Endothelial cell of umbilical vein (primary cell): ENCODE measurements around the gene GPR148.

ENCODE experiments used
- CTCF ChIP-seq, 2 donors: IDR thresholded peaks; 1 replicate in 1 of 2; 2 replicates in 1 of 2; pipeline ENCODE4 v1.5.1; 2011; ENCODE audit warnings: low read length in 2 of 2, mild to moderate bottlenecking in 2 of 2, moderate library complexity in 2 of 2, control low read depth in 1 of 2, inconsistent platforms in 1 of 2, low read depth in 1 of 2; ENCODE audit not compliant: insufficient read depth in 1 of 2; ENCODE audit errors: extremely low read depth in 1 of 2
- EZH2 ChIP-seq: IDR thresholded peaks from 2 replicates; pipeline ENCODE4 v1.6.1; 2012; ENCODE audit warnings: borderline replicate concordance, low read depth, mild to moderate bottlenecking, moderate library complexity, low read length, inconsistent platforms; ENCODE audit not compliant: severe bottlenecking
- GATA2 ChIP-seq: IDR thresholded peaks from 2 replicates; pipeline ENCODE4 v1.7.0; 2011; ENCODE audit warnings: low read depth, mild to moderate bottlenecking, moderate library complexity, mixed read lengths, low read length; ENCODE audit not compliant: insufficient read length, insufficient read depth
- JUN ChIP-seq: IDR thresholded peaks from 2 replicates; pipeline ENCODE4 v1.6.1; 2011; ENCODE audit warnings: borderline replicate concordance, low read depth; ENCODE audit not compliant: insufficient read length, insufficient read depth
- MYC ChIP-seq: IDR thresholded peaks from one replicate; pipeline ENCODE4 v1.6.1; 2011; ENCODE audit warnings: mild to moderate bottlenecking, low read depth, low read length
- POLR2A ChIP-seq: IDR thresholded peaks from 2 replicates; pipeline ENCODE4 v1.6.1; 2012; ENCODE audit warnings: low read depth, mild to moderate bottlenecking, control low read depth, low read length
- POLR2AphosphoS5 ChIP-seq: IDR thresholded peaks from 2 replicates; pipeline ENCODE4 v1.6.1; 2012; ENCODE audit warnings: low read depth, mild to moderate bottlenecking, control low read depth, low read length, moderate library complexity; ENCODE audit not compliant: insufficient read depth

- TF ChIP-seq CTCF (IDR thresholded peaks at IDR 0.05; ENCODE audit: extremely low read depth in 1 of 2, insufficient read depth in 1 of 2, low read depth in 1 of 2, low read length in 2 of 2) (no peak), GATA2 (no peak), POLR2AphosphoS5 (no peak), EZH2 (no peak), POLR2A (no peak), MYC (no peak), JUN (no peak)
Observed at GRCh38 chr2:130767408-130767775, 38.5 kb downstream of the GPR148 start.
